Measurements from ENCODE around the gene GAS5.
"Not testable (repeated sequence)": the region's sequence is repeated elsewhere in the genome, so short reads cannot be mapped to it uniquely, and the experiment has no call there.

The GAS5 gene

GRCh38 chr1:173894189-173894588 is 26.4 kb upstream of the GAS5 start:
- Histone ChIP-seq H4K20me1 (peaks cover 0 to 6% (median 0%) of the 10 kb centered on the region in 11 experiments; a peak in 1 of 22 replicates), H3K9ac (no peak overlapping the region), H3K9me3 (replicated peaks in 1 of 11) (no peaks in the 10 kb centered on the region), H3K27ac (no peak overlapping the region), H3K4me2 (no peak overlapping the region), H3K4me3 (no peak overlapping the region), H3K36me3 (peaks cover 0 to 49% (median under 1%) of the 10 kb centered on the region in 11 experiments; a peak in 7 of 22 replicates), H3K27me3 (no peaks in the 10 kb centered on the region), H3K4me1 (0 out of 20 replicates have a peak, but pooled peaks cover 0 to 11% (median 0%) of the 10 kb centered on the region in 10 experiments)
- TF ChIP-seq Cebpa-rat (IDR thresholded peaks at IDR 0.05): no peak

DNA sequence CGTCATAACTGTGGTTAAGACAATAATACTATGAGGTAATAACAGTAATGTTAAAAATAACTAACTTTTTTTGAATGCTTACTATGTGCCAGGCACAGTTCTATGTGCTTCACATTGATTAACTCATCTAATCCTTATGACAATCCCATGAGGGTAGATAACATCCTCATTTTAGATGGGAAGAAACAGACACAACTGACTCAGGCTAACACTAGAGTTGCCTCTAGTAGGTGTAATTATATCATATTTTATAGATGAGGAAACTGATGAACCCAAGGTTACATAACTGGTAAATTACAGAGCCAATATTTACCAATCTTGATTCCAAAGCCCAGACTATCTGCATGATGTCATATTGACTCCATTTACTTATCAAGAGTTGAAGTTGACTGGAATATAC is 25.8 kb upstream of the GAS5 start:
- H4K20me1 ChIP-seq: peaks cover 0 to 6% (median 0%) of the 10 kb centered on the region in 11 experiments; a peak in 1 of 22 replicates

GRCh38 chr1:173889885-173890284 is 22.1 kb upstream of the GAS5 start:
- Histone ChIP-seq H3K9ac (no peak overlapping the region), H3K4me1 (no peaks in the 10 kb centered on the region), H3K36me3 (peaks cover 15 to 73% (median 31%) of the 10 kb centered on the region in 11 experiments), H3K4me2 (no peak overlapping the region), H3K27ac (no peak overlapping the region), H3K27me3 (no peaks in the 10 kb centered on the region), H3K9me3 (replicated peaks in 1 of 11) (no peaks in the 10 kb centered on the region), H3K4me3 (no peak overlapping the region), H4K20me1 (no peaks in the 10 kb centered on the region; a peak in 1 of 22 replicates)
- no peak for TF ChIP-seq Cebpa-rat (IDR thresholded peaks at IDR 0.05)

More for the DNA sequence above, 25.8 kb upstream of the GAS5 start:
- 0 out of 20 replicates have a peak, but pooled peaks cover 0 to 11% (median 0%) of the 10 kb centered on the region in 10 experiments for H3K4me1 ChIP-seq
- no peak overlapping the region for H3K4me3 ChIP-seq
- H3K27me3 ChIP-seq: no peaks in the 10 kb centered on the region
- no peak for TF ChIP-seq Cebpa-rat (IDR thresholded peaks at IDR 0.05)
- no peak overlapping the region for H3K4me2 ChIP-seq
- peaks cover 0 to 55% (median 5%) of the 10 kb centered on the region in 11 experiments; a peak in 8 of 22 replicates for H3K36me3 ChIP-seq
- no peak overlapping the region for H3K9ac ChIP-seq
- no peak overlapping the region for H3K27ac ChIP-seq
- H3K9me3 ChIP-seq (replicated peaks in 1 of 11): no peaks in the 10 kb centered on the region

- Histone ChIP-seq H3K27me3 (no peaks in the 10 kb centered on the region), H3K27ac (no peak overlapping the region), H3K9me3 (replicated peaks in 1 of 11) (no peaks in the 10 kb centered on the region), H3K4me1 (no peaks in the 10 kb centered on the region), H3K4me2 (no peak overlapping the region), H3K36me3 (peaks cover 15 to 69% (median 32%) of the 10 kb centered on the region in 11 experiments), H3K4me3 (no peak overlapping the region), H3K9ac (no peak overlapping the region), H4K20me1 (no peaks in the 10 kb centered on the region; a peak in 1 of 22 replicates)
- TF ChIP-seq Cebpa-rat (IDR thresholded peaks at IDR 0.05): no peak
Observed at GRCh38 chr1:173888749-173889148, 21.0 kb upstream of the GAS5 start.

DNA sequence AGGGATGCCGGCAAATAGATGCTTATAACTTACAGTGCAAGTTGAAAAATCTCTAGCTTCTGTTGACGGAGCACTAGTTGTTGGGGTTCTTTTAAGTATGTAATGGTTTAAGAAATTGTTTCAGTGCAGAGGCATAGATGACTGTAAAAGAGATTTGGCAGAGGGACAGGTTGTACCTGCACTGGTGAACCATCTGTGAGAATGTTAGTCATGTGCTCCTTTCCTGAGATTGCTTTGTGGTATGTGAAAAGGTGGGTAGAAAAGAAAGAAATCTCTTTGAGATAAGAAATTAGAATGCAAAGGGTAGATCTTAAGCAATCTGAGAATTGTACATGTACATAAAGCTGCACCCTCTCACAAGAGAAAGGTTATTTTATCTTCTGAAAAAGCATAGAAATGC is 19.8 kb upstream of the GAS5 start:
- H3K9ac ChIP-seq: no peak overlapping the region
- H3K4me3 ChIP-seq: no peak overlapping the region
- no peak overlapping the region for H3K4me2 ChIP-seq
- H3K27ac ChIP-seq: no peak overlapping the region
- no peaks in the 10 kb centered on the region for H3K9me3 ChIP-seq (replicated peaks in 1 of 11)
- no peaks in the 10 kb centered on the region; a peak in 1 of 22 replicates for H4K20me1 ChIP-seq
- no peaks in the 10 kb centered on the region for H3K27me3 ChIP-seq
- no peak for TF ChIP-seq Cebpa-rat (IDR thresholded peaks at IDR 0.05)
- H3K36me3 ChIP-seq: peaks cover 15 to 71% (median 32%) of the 10 kb centered on the region in 11 experiments
- no peaks in the 10 kb centered on the region for H3K4me1 ChIP-seq

- no peaks in the 10 kb centered on the region; a peak in 1 of 22 replicates for H4K20me1 ChIP-seq
- no peaks in the 10 kb centered on the region for H3K4me1 ChIP-seq
- no peak overlapping the region for H3K9ac ChIP-seq
- no peaks in the 10 kb centered on the region for H3K27me3 ChIP-seq
- no peak overlapping the region for H3K27ac ChIP-seq
- H3K4me2 ChIP-seq: no peak overlapping the region
- no peaks in the 10 kb centered on the region for H3K9me3 ChIP-seq (replicated peaks in 1 of 11)
- H3K36me3 ChIP-seq: peaks cover 15 to 71% (median 32%) of the 10 kb centered on the region in 11 experiments
- no peak overlapping the region for H3K4me3 ChIP-seq
- TF ChIP-seq Cebpa-rat (IDR thresholded peaks at IDR 0.05): no peak
Observed at GRCh38 chr1:173886746-173887611, 19.2 kb upstream of the GAS5 start.

DNA sequence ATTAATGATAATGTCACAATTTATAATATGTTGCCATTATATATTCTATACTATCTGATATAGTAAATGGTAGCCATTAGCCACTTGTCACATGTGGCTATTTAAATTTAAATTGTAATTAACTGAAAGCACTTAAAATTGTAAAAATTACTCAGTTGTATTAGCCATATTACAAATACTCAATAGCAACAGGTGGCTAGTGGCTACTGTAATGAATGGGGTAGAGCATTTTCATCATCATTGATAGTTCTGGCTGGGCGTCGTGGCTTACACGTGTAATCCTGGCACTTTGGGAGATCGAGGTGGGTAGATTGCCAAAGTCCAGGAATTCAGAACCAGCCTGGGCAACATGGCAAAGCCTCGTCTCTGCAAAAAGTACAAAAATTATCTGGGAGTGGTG is 16.9 kb upstream of the GAS5 start:
- Histone ChIP-seq H3K9me3 (replicated peaks in 1 of 11) (peaks cover 0 to 7% (median 0%) of the 10 kb centered on the region in 11 experiments; a peak in 1 of 22 replicates), H3K27me3 (no peaks in the 10 kb centered on the region), H3K27ac (no peak overlapping the region), H3K36me3 (peaks cover 15 to 68% (median 33%) of the 10 kb centered on the region in 11 experiments), H3K4me3 (no peak overlapping the region), H3K4me2 (no peak overlapping the region), H4K20me1 (no peaks in the 10 kb centered on the region; a peak in 1 of 22 replicates), H3K9ac (no peak overlapping the region), H3K4me1 (no peaks in the 10 kb centered on the region)
- TF ChIP-seq Cebpa-rat (IDR thresholded peaks at IDR 0.05): no peak

DNA sequence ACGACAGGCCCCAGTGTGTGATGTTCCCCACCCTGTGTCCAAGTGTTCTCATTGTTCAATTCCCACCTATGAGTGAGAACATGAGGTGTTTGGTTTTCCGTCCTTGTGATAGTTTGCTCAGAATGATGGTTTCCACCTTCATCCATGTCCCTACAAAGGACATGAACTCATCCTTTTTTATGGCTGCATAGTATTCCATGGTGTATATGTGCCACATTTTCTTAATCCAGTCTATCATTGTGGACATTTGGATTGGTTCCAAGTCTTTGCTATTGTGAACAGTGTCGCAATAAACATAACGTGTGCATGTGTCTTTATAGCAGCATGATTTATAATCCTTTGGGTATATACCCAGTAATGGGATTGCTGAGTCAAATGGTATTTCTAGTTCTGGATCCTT is 13.3 kb upstream of the GAS5 start:
- H3K4me1 ChIP-seq; H4K20me1 ChIP-seq; H3K27me3 ChIP-seq; H3K4me2 ChIP-seq; H3K9ac ChIP-seq; H3K4me3 ChIP-seq; H3K27ac ChIP-seq; H3K9me3 ChIP-seq (replicated peaks in 1 of 11): not testable (repeated sequence)
- H3K36me3 ChIP-seq: peaks cover 7 to 68% (median 30%) of the 10 kb centered on the region in 11 experiments

DNA sequence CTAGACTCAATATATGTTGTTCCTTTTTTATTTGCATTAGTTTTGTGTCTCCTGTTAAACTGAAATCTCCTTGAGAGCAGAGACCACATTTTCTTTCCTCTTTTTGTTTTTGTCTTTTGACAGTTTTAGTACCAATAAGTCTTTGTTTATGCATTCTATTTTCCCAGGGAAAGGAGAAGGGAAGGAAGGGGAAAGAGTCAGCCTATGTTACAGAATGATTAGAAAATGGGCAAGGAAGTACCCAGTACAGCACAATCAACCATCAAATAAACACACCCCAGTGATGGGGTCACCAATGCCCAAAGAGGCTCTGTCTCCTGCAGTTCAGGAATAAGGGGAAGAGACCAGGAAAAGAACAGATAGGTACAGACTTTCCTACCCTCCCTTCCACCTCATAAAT is 10.5 kb upstream of the GAS5 start:
- no peak overlapping the region for H3K27ac ChIP-seq
- H3K9me3 ChIP-seq (replicated peaks in 1 of 11): peaks cover 0 to 7% (median 0%) of the 10 kb centered on the region in 11 experiments; a peak in 1 of 22 replicates
- no peaks in the 10 kb centered on the region for H3K27me3 ChIP-seq
- no peak overlapping the region for H3K9ac ChIP-seq
- no peak overlapping the region for H3K4me3 ChIP-seq
- H3K36me3 ChIP-seq: peaks cover 14 to 73% (median 30%) of the 10 kb centered on the region in 11 experiments; a peak in 20 of 22 replicates
- H3K4me1 ChIP-seq: no peaks in the 10 kb centered on the region
- H4K20me1 ChIP-seq: no peaks in the 10 kb centered on the region
- H3K4me2 ChIP-seq: no peak overlapping the region
- TF ChIP-seq Cebpa-rat (IDR thresholded peaks at IDR 0.05): no peak

Data from BLaER1 treated with 17β-estradiol and CSF1 and Interleukin-3, amounts not matched to agents 10 nM and 100 nM (cell line).